Measurements from ENCODE around the gene NCOA7. TPM values are rescaled to one million over a fixed set of nuclear protein-coding genes. Genes with fewer than 3 reads are reported as not detected.

NCOA7 gene
- total and polyA plus RNA-seq, 9 of the 15 experiments (the other 6 are each of a cell fraction or from before 2014, with no cell fraction given), result 5.8 to 14.6 (median 9.3) TPM

DNA sequence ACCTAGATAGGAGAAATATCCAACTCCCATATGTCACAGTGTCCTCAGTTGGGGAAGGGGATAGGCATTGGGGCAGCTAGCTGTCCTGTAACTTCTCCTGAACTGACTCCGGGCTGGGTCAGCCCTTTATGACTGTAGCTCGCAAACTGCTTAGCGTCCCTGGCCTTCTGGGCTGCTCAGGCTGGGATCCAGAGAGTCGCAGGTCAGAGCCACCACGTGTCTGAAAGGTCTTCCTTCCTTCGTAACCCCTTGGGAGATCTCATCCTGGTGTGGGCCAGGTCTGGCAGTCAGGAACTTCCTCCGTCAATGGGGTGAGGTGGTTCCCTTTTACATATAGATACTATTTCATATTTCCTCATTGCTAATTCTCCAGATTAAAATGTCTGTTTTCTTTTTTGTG is 137.0 kb downstream of the NCOA7 start:
- POLR2A ChIA-PET, result interaction anchor here (1.0 to 1.1 kb wide), 2 partner anchors 19 to 30 kb away, joined by 3 to 4 read pairs; no protein-coding TSS in a partner anchor
- in situ Hi-C loops (cut with MboI) (no loop called here), intact Hi-C loops (cut with micrococcal nuclease) (no loop called here)
- no peak overlapping the region for H3K4me3 ChIP-seq
- ATAC-seq (no peak), DNase-seq (ENCODE audit: extremely low read depth in 1 of 4, low spot score in 3 of 4) (no peak), FAIRE-seq (no peak)
- peaks cover 11 to 22% of the 10 kb centered on the region in 2 experiments for H3K4me1 ChIP-seq (replicated peaks in 1 of 2; ENCODE audit: control insufficient read depth in 2 of 2, insufficient read depth in 2 of 2, low read length in 2 of 2)
- no TSS peak for BruUV-seq (replicated peaks)
- no peak overlapping the region for H3K4me2 ChIP-seq (ENCODE audit: insufficient read depth, low read length)
- CTCF ChIA-PET (ENCODE audit: low intra/inter-chr PET ratio), result no interaction called here
- no peak overlapping the region for H3K27ac ChIP-seq (ENCODE audit: extremely low read depth, low read depth, low read length)
- peaks cover 3% of the 10 kb centered on the region; the same call in 1 of the 3 replicates for H3K79me2 ChIP-seq (ENCODE audit: control insufficient read depth, insufficient read depth, low read length)
- 66% methylated on average over 6 of the region's 7 CpGs for WGBS (ENCODE audit: insufficient coverage, low coverage, missing lambda C conversion rate)
- H3K9ac ChIP-seq (ENCODE audit: insufficient read depth in 1 of 2, low read depth in 2 of 2, low read length in 2 of 2), result peak overlapping the region in 1 of 2 experiments; percentile 60; a peak in 1 of 4 replicates
- no peaks in the 10 kb centered on the region for H3K9me3 ChIP-seq (replicated peaks; ENCODE audit: control insufficient read depth, insufficient read depth, low read depth, low read length)
- H4K20me1 ChIP-seq (replicated peaks; ENCODE audit: control insufficient read depth, insufficient read depth, low read length), result no peaks in the 10 kb centered on the region
- TF ChIP-seq NRF1 (conservative IDR thresholded peaks at IDR 0.05 in 1 of 2, IDR thresholded peaks at IDR 0.05 in 1 of 2) (no peak), CUX1 (CRISPR knock-in tag; IDR thresholded peaks at IDR 0.05) (no peak), HDAC1 (IDR thresholded peaks at IDR 0.05) (no peak), HNRNPH1 (optimal IDR thresholded peaks at IDR 0.05; ENCODE audit: low read depth, low read length) (no peak), PTBP1 (IDR thresholded peaks at IDR 0.05; ENCODE audit: low read depth, low read length) (no peak), PHF20 (IDR thresholded peaks at IDR 0.05; ENCODE audit: partially characterized antibody) (no peak), ZBTB40 (IDR thresholded peaks at IDR 0.05) (no peak), ZBTB40 (CRISPR knock-in tag; IDR thresholded peaks at IDR 0.05) (no peak)
- no peaks in the 10 kb centered on the region for H3K27me3 ChIP-seq (ENCODE audit: control insufficient read depth in 2 of 2, insufficient read depth in 2 of 2, low read length in 2 of 2)
- H3K36me3 ChIP-seq (ENCODE audit: control insufficient read depth, insufficient read depth, low read length), result peaks cover 39% of the 10 kb centered on the region
- H2AFZ ChIP-seq (ENCODE audit: low read depth, low read length), result 0 out of 2 replicates have a peak overlapping the region, but pooled peaks have one; percentile 4
- no peaks in the 10 kb centered on the region for H3K9me1 ChIP-seq (ENCODE audit: control insufficient read depth, insufficient read depth, low read length)
